ENCODE data around the gene CCNL2. TPM values are rescaled to one million over a fixed set of nuclear protein-coding genes. Genes with fewer than 3 reads are reported as not detected.

Gene CCNL2
- total RNA-seq, 1 donor from 2014 or later = 57.9 TPM

DNA sequence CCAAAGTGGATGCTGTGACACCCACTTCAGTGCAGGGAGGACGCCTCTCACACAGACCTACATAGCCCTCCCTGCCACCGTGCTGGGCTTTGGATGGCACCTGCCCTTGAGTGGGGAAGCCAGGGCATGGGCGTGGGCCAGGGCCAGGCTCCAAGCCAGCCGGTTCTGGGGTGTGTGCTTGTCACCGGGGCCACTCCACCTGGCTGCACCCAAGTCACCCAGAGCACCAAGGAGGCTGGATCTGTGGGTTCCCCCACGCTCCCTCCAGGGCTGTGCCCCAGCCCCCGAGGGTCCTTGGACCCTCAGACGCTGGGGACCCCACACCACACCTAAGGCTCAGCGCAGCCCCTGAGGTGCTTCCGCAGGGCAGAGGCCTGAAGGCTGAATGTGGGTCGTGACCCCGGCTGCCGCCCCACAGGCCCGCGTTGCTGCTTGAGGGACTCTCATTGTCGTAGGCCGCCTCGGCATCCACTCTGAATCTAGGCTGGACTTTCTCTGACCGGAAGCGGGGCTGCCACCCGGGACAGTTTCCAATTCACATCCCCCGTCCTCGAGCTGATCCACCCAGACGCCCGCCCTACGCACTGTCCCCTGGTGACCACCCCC, 42.2 kb downstream of the CCNL2 start:
- no peak for DNase-seq (ENCODE audit: low read depth in 2 of 2)

DNA sequence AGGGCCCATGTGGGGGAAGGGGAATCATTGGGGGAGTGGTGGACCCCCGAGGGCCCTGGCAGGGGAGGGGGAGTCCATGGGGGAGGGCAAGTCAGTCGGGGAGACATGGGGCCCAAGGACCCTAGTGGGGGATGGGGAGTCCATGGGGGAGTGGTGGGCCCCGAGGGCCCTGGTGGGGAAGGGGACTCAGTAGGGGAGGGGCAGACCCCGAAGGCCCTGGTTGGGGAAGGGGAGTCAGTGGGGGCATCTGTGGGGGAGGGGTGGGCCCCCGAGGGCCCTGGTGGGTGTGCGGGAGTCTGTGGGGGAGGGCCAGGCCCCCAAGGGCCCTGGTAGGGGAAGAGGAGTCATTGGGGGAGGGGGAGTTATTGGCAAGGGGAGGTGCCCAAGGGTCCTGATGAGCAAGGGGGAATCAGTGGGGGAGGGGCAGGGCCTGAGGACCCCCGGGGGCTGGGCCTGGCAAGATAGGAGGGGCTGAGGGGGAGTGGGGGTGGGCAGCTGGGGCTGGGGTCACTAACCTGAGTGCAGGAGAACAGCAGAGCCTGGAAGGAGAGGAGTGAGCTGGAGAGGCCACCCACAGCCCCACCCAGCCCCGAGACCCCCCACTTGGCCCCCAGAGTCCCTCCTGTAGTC, 42.9 kb downstream of the CCNL2 start:
- no peak for DNase-seq (ENCODE audit: low read depth in 2 of 2)

DNA sequence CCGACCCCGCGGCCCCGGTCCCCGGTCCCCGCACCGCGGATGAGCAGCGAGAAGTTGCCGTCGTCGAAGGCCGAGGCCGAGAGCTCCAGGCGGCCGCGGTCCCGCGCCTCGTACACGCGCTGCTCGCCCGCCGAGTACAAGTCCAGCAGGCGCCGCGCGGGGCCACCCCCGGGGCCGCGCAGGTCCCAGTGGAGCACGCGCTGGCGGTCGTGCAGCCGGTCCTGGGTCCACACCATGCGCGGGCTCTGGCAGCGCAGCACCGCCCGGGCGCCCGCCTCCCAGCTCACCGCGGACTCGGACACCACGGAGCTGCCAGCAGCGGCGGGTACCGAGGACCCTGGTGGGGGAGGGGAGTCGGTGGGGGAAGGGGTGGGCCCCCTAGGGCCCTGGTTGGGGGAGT, 43.7 kb downstream of the CCNL2 start:
- DNase-seq (ENCODE audit: low read depth in 2 of 2) = peak; percentile 29 to 55

DNA sequence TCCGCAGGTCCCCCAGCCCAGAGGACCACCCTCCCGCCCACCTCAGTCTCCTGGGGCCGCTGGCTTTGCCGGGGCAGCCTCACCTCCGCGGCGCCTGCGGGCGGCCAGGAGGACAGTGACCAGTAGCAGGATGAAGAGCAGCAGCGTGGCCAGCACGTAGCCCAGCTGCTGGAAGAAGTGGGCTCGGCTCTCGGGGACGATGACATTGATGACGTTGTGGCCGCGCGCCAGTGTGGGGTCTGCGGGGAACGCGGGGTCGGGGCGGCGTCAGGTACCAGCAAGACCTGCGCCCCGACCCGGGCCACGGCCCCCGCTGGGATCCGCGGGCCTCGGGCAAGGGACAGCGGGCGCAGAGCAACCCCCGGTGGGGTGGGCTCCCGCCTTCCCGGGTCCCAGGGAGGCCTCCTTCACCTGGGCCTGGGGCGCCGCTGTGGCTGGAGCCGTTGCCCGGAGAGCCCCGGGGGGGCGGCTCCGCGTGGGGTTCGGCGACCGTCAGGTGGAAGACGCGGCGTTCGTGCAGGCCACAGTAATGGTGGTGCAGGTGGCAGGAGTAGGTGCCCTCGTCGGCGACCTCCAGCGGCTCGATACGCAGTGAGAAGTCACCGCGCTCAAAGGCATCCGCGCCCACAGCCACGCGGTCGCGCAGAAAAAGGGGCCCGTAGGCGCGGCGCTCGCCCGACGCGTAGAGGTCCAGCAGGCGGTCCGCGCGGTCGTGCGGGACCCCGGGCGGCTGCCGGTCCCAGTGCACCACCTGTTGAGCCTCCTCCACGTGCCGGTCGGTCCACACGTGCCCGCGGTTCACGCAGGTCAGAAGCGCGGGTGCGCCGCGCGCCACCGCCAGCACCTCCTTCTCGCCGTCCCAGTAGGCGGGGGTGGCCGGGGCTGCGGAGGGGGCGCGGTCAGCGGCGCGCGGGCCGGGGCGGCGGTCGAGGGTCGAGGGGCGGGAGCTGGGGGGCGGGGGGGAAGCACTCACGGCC, 44.6 kb downstream of the CCNL2 start:
- DNase-seq (ENCODE audit: low read depth in 2 of 2) = no peak

DNA sequence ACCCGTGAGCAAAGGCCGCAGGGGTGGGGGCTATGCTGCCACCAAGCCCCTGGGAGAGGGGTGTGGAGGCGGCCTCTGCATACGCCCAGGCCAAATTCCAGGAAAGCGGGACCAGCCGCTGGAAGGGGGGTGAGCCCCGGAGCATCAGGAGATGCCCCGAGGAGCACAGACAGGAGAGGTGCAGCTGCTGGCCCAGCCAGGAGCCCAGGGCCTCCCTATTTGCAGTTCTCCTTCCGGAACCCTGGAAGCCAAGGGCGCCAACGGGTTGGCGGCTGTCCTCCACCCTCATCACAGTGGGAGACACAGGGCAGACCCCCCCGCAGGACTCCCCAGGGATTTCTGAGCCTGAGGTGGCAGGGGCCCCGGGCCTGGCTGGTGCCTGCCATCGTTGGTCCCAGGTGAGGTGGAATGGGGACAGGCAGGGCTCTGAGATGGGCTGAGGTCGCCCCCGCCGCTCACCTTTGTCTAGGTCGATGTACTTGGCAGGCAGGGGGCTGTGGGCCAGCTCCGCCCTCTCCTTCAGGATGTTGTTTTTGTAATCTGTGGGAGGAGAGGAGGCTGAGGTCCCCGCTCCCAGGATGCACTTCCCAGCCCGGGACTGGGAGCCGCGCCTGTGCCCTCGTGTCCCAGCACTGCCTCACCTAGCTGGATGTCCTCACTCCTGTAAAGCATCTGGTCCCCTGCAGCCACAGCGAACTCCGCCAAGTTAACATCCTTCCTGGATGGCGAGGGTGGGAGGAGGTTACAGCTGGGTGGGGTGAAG, 45.6 kb downstream of the CCNL2 start:
- no peak for DNase-seq (ENCODE audit: low read depth in 2 of 2)

DNA sequence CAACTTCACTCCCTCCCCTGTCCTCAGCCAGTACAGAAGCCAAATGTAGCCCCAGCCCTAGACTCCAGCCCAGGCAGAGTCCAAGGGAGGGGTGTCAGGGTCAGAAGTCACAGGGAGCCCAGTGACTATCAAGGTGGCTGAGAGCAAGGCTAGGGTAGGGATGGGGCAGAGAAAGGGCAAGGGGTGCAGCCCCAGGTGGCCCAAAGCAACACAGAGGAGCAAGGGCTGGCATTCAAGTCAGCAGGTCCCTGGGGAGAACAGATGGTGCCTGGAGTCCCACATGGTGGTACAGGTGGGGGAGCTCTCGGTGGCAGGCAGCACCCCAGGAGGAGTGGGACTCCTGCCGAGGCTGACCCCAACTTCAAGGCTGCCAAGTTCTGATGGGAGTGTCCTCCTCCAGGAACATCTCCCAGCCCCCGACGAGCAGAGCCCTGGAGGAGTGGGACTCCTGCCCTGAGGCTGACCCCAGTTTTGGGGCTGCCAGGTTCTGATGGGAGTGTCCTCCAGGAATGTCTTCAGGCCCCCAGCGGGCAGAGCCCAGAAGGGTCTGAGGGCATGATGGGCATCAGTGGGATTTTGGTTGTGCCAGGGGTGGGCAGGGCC, 46.2 kb downstream of the CCNL2 start:
- DNase-seq (ENCODE audit: low read depth in 2 of 2) = no peak

DNA sequence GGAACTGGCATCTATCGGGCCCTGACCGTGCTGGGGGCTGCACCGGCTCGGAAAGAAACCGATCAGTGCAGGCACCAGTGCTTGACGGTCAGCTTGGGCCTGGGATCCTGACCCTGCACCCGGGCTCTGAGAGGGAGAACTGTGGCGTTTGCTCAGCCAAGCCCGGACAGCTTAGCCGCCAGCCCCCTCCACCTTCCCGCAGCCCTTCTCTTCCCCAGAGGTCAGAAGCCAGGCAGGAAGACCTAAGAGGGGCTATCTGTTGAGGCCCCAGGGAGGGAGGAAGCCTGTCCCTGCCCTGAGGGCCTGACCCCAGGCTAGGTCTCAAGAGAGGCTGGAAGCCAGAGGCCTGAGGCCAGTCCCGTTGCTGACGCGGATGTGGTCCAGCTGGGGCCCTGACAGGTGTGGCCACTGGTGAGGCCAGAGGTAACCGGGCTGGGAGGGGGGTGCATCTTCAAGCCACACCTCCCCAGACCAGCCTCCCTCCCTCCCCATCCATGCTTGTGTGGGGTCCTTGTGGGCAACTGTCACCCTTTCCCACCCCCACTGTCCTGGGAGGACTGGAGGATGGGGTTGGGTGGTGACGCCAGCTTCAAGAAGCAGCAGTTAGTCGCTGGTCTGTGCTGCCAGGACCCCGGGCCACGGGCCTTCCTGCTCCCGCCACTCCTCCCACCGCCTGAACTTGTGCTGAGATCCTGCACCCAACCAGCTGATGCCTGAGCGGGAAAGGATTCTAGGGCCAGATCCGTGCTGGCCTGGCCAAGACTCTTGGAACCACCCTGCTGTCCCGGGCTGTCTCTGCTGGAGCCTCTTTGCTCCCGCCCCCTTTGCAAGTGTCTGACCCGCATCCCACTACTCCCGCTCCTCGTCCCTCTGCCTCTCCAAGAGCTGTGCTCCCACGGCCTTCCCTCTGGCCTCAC, 47.4 kb downstream of the CCNL2 start:
- no peak for DNase-seq (ENCODE audit: low read depth in 2 of 2)

DNA sequence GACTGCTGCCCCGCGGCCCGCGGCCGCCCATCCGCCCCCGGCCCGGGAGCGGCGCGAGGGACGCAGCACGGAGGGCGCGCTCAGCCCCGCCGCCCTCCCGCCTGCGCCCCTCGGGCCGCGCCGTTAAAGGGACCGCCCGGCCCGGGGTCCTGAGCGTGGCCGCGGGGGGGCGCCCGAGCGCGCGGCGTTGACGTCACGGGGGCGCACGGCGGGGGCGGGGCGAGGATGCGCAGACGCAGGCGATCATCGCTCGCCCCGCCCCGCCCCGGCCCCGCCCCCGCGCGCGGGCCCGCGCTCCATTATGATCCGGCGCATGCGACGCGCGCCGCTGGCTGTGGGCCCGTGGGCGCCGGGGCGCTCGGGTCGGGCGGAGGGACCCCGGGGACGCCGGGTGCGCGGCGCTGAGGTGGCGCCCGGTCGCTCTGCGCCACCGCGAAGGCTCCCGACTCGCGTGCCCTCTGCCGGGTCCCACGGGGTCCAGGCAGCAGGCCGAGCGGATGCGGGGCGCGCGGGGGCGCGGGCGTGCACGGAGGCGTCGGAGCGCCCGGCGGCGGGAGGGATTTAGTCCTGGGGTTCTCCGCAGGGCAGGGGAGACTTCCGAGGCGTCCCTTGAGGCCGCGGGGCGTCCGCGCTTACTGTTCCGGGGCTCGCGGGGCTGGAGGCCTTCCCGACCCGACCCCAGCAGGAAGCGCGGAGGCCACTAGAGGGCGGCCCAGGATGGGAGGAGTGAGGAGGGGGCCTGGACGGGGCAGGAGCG, 49.7 kb downstream of the CCNL2 start, which contains the start of gene DVL1:
Gene DVL1, minus strand, starts transcription at position 163 of the 757 bp plus-strand sequence. CDS start 353 bp downstream, outside the sequence.
- DNase-seq (ENCODE audit: low read depth in 2 of 2) = peak; percentile 58 to 76

DNA sequence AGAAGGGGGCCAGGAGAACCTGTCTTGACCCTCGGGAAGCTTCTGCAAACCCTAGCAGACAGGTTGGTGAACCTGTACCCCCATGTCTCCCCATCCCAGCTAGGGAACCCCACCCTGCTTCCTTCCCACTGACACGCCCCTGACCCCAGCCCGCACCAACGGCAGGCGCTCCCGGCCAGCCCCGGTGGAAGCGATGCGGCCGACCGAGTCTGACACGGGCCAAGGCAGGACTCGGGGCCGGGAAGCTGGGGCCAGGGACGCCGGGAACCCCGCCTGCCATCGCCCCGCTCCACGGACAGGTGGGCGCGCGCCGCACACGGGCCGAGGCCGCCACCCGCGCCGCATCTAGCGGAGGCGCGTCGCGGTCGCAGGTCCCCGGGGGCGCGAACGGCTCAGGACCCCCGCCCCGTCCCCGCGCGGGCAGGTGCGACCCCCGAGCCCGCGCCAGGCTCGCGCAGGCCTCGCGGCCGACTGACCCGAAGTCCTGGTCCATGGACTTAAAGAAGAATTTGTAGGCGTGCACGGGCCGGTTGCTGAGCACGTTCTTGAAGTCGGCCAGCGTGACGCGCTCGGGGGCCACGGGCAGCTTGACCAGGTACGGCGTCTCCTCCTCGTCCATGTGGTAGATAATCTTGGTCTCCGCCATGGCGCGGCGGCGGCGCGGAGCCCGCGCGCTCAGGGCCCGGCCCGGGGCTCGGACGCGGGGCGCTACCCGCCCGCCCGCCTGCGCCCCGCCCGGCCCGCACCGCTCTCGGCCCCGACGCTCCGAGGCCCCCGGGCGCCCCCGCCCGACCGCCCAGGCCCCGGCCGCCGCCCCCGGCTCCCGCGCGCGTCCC, 50.5 kb downstream of the CCNL2 start:
- DNase-seq (ENCODE audit: low read depth in 2 of 2) = peak; percentile 44 to 64

DNA sequence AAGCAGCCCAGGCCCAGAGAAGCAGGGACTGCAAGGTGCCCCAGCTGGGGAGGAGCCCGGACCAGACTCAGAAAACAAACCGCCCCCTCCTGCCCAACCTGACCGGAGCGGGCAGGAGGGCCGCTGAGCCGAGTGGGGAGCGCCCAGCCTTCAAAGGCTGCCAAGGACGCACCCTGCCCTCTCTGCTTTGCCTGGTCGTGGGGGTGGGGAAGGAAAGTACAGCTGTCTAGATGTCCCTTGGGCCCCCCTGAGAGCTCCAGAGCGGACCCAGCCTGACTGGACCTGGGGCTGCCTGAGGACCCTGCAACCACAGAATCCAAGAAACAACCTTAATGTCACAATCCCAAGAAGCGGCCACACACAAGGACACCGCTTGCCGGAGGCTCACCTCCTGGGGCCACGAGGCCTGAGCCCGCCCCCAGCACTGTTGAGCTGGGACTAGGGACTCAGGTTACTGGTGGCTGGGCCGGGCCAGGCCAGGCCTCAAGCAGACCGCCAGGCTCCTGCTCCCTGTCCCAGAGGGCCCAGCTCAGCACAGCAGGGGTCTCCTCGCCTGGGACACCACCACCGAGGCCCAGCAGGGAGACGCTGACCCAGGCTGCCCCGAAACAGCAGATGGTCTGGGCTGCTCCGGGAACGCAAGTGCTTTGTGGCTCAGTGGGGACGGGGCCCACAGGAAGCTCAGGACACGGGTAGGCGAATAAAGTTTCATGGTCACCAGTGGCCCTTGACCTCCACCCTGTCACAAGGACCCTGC, 51.3 kb downstream of the CCNL2 start:
- DNase-seq (ENCODE audit: low read depth in 2 of 2) = peak in 1 of 2 donors; percentile 28

DNA sequence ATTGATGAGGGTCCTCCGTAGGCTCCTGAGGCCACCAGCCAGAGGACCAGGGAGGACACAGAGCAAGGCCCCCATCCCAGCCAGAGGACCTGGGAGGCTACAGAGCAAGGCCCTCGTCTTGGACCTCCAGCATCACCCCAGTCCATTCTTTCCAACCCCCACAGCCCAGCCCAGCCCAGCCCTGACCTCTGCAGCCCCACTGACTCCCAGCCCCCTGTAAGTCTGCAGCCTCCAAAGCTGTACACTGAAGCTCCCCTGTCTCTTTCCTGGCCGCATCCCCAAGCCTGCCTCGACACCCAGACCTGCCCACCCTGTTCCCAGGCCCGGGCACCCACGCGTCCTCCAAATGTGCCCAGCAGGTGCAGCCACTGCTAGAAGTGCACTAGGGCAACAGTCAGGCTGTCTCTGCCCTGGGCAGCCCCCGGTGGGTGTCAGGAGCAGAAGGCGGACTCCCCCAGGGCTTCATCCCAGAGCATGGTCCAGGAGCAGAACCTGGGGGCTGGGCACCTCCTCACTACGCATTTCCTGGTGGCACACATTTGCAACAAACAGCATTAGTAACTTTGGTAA, 52.0 kb downstream of the CCNL2 start:
- DNase-seq (ENCODE audit: low read depth in 2 of 2) = no peak

DNA sequence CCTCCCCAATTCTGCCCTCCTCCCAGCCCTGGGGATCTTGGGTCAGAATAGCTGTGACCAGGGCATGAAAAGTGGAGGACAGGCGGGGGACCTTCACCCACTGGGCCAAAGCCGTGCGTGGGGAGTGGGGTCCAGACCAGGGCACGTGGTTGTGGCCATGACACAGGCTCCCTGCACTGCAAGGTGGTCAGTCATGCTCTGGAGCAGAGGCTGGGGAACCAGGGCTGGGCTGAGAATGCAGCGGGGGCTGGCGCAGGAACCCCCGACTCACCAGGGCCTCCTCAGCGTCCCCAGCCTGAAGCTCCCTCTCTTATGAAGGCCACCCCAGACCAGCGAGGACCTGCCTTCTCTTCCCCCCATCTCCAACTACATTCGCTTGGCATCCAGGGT, 52.6 kb downstream of the CCNL2 start:
- no peak for DNase-seq (ENCODE audit: low read depth in 2 of 2)

DNA sequence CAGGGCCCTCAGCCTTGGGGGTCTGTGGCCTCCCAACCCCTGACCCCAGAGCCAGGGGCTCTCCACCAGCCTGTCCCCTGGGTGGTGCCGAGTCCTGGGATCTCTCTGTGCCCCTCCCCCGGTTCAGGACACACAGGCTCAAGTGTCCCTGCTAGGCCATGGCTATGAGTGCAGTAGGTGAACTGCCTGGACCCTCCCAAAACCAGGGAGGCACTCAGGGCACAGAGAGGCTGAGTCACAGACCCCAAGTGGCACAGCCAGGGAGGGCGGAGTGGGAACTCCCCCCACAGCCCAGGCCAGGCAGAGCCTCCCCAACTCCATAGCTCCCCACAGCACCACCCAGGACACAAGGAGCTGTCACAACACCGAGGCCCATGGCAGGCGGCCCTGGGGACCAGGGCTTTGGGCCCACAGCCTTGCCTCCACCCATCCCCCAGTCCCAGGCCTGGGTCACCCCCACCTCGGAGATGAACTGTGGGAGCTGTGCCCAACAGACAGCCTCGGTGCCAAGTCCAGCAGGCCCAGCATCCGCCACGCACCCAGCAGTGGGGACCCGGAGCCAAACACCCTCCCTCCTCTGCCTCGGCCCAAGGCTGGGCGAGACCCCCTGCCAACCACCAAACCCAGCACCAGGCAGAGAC, 53.2 kb downstream of the CCNL2 start:
- no peak for DNase-seq (ENCODE audit: low read depth in 2 of 2)

DNA sequence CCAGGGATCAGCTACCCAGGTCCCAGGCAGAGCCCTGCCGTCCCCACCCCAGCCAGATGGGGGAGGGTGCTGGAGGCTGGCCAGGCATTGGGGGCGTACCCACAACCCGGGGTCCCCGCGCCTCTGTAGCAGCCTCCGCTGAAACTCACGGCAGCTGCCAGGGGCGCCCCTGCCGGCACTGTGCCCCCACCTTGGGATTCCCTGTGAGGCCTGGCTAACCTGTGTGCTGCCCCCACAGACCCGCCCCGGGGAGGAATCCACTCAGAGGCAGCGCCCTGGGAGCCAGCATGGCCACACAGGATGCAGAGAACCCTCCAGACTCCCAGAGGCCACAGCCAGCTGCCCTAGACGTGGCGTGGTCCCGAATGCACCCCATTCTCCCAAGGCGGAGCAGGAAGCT, 53.8 kb downstream of the CCNL2 start:
- DNase-seq (ENCODE audit: low read depth in 2 of 2) = no peak

DNA sequence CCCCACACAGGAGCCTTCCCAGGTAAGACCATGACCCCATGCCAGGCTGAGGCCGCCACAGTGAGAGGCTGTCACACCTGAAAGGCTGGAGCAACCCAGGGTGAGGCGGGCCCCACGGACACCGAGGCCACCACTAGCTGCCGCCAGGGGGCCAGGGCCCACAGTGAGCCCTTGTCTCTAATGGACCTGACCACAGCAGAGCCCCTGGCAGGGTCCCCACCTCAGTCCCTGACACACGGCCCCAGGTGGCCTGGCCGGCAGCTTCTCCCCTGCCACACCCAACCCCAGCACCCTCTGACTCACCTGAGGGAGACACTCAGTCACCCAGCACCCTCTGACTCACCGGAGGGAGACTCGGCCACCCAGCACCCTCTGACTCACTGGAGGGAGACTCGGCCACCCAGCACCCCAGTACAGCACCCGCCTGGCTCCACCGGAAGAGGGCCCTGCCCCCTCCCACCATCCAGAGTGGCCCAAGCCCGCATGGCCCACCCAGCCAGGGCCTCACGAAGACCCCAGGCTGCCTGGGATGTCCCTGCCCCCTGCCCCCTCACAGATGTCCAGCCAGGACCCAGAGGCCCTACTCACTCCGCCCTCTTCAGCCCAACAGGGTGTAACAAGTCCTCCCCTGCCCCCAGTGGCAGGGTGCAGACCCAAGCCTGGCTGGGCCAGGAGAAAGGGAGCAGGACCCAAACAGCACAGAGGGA, 54.3 kb downstream of the CCNL2 start:
- DNase-seq (ENCODE audit: low read depth in 2 of 2) = peak; percentile 52 to 54

DNA sequence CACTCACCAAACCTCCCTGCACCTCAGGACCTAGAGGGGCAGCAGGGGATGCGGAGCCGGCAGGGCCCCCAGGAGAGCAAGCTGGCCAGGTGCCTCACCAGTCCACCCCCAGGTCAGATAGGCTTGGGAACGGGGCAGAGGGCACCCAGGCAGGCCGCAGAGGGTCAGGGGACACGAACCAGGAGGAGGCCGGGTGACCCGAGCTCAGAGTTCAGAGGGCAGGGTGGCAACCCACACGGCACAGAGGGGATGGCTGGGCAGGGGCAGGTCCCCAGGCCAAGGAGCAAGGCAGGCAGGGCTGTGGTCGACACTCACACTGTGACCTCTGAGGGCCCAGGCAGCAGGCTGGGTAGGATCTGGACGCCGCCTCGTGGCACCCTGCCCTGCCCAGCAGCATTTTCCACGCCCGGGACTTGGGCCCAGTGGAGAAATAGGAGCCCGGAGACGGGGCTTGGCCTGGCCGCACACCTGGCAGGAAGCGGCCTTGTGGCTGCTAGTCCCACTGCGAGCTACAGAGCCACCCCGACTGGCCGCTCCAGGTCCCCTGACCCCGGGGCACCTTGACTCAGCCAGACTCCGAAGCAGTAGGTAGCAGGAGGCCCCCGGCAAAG, 55.2 kb downstream of the CCNL2 start:
- DNase-seq (ENCODE audit: low read depth in 2 of 2) = no peak
